Measurements from ENCODE around the gene TBC1D1.

TBC1D1 gene

DNA sequence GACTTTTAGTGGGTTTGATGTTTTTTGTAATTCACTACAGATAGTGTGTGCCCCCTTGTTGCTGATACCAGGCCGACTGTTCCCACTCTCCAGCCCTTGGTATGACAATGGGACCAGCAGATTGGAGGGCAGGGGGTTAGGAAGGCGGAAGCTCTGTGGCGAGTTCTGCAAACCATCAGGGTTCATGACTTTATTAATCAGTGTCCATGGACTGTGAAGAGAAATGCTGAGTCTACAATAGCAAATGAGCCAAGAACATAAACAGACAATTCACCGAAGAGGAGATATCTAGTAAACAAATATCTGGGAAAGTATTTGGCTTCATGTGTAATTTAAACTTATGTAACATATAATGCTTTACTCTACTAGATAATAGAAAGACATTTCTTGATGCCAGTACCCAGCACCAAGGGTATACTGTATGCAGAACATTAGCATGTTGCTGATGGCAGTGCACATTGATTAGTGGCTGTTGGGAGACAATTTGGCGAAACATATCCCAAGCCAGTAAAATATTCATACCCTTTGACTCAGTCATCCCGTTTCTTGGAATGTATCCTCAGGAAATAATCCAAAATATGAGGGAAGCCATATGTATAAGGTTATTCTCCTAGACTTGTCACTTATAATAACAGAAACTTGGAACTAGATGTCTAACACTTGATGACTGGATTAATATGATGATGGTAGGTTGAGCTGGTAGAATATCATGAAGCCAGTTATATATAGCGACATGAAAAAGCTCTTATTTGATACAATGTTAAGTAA lies 238.8 kb downstream of the TBC1D1 start:
- TF ChIP-seq, protein P1, sequence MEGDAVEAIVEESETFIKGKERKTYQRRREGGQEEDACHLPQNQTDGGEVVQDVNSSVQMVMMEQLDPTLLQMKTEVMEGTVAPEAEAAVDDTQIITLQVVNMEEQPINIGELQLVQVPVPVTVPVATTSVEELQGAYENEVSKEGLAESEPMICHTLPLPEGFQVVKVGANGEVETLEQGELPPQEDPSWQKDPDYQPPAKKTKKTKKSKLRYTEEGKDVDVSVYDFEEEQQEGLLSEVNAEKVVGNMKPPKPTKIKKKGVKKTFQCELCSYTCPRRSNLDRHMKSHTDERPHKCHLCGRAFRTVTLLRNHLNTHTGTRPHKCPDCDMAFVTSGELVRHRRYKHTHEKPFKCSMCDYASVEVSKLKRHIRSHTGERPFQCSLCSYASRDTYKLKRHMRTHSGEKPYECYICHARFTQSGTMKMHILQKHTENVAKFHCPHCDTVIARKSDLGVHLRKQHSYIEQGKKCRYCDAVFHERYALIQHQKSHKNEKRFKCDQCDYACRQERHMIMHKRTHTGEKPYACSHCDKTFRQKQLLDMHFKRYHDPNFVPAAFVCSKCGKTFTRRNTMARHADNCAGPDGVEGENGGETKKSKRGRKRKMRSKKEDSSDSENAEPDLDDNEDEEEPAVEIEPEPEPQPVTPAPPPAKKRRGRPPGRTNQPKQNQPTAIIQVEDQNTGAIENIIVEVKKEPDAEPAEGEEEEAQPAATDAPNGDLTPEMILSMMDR (IDR thresholded peaks at IDR 0.05; ENCODE audit: insufficient read depth, low read depth, low read length, missing control alignments), result no peak
- H3K4me3 ChIP-seq (ENCODE audit: low read length), result no peak overlapping the region
- no peak for DNase-seq (ENCODE audit: low read depth)

DNA sequence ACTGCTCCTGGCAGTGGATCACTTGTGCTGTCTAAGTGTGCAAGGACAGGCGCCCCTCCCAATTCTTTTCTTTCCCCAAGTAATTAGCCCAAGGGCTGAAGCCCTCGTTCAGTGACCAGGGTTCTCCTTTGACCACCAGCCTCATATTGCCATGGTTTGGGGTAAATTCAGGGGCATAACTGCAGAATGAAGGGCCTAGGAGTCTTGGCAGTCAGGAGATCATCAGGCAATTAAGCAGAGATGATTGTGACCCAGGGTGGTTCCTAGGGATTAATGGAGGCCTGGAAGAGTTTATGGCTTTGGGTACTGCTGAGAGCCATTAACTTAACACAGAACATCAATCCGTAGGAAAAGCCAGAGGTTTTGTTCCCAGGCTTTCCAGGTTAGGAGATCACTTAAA lies 240.0 kb downstream of the TBC1D1 start:
- no peak overlapping the region for H3K4me3 ChIP-seq (ENCODE audit: low read length)
- TF ChIP-seq, protein P1 (IDR thresholded peaks at IDR 0.05; ENCODE audit: insufficient read depth, low read depth, low read length, missing control alignments), result no peak
- DNase-seq (ENCODE audit: low read depth), result no peak

DNA sequence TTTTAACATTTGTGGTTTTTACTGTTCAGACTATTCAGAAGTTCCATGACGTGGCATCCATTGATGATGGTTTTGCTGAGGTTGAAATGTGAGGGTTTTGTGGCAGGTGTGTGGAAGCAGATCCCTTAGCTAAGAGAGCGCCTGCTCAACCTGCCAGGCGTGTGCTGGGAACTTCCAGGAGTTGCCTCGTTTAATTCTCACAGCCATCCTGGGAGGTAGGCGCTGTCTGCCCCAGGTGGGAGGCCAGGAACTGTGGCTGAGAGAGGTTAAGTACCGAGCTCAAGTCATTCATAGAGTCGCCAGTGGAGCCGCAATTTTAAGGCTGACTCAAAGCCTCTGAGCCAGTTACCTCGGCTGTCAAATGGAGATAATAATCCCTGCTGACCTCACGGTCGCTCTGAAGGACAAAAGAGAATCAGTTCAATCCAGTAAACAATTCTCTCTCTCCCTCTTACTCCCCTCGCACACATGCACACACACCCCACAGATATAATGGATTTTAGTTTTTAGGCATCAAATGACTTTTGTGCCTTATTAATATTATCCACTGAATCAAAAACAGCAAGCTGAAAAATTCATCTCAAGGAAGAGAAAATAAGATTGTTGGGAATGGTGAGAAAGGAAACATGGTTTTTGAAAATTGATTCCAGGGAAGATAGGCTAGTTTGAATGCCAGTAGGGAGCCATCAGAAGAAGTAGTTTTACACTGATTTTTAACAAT lies 240.6 kb downstream of the TBC1D1 start:
- no peak overlapping the region for H3K4me3 ChIP-seq (ENCODE audit: low read length)
- TF ChIP-seq, protein P1 (IDR thresholded peaks at IDR 0.05; ENCODE audit: insufficient read depth, low read depth, low read length, missing control alignments), result no peak
- DNase-seq (ENCODE audit: low read depth), result peak; percentile 31

DNA sequence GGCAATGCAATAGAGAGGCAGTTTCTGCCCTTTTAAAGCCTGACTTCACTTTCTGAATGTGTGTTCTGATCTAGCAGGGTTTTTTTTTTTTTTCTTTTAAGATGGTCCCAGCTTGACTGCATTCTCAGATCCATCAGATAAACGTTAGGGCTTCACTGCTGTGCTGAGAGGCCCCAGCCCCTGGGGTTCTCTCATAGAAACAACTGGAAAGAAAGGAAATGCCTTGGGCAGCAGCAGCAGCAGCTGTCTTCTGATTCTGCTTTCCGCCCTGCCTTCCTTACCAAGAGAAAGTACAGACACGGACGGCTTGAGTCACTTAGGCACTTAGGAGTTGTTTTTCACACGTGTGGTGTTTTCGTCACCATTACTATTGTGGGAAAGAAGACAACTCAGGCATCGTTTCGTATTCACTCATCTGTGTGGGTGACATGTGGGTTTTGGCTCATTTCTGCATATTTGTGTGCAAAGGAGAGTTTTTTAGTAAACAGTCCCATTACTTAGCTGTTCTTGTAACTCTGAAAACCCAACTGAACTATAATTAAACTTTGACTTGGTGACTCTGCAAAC lies 241.3 kb downstream of the TBC1D1 start:
- DNase-seq (ENCODE audit: low read depth), result peak; percentile 99
- TF ChIP-seq, protein P1 (IDR thresholded peaks at IDR 0.05; ENCODE audit: insufficient read depth, low read depth, low read length, missing control alignments), result no peak
- H3K4me3 ChIP-seq (ENCODE audit: low read length), result no peak overlapping the region

DNA sequence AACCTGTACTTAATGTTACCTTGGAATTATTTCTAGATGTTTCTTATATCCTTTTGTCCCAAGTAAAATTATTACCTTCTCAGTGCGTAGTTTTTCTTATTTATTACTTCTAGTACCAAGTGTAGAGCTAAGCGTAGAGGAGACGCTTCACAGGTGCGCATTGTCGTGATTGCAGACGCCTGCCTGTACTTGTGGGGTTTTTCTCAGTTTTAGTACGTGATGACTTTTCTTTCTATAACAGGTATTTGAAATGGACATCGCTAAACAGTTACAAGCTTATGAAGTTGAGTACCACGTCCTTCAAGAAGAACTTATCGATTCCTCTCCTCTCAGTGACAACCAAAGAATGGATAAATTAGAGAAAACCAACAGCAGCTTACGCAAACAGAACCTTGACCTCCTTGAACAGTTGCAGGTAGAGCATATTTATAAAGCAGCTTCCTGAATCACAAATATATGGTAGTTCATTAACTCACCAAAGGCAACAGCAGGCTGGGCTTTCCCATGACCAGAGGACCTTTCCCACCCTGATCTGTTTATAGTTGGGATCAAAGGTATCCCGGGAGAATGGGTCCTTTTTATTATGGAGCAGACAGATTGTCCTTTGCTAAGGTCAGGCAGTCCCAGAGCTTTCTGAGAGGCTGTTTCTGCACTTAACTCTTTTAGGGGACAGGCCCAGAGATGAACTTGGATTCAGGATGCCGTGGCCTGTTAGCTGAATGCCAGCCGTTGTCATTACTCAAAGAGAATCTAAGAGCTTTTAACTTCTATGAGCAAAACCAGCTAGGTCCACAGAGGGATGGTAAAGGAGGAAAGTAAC lies 242.2 kb downstream of the TBC1D1 start:
- TF ChIP-seq, protein P1 (IDR thresholded peaks at IDR 0.05; ENCODE audit: insufficient read depth, low read depth, low read length, missing control alignments), result no peak
- no peak overlapping the region for H3K4me3 ChIP-seq (ENCODE audit: low read length)
- no peak for DNase-seq (ENCODE audit: low read depth)

DNA sequence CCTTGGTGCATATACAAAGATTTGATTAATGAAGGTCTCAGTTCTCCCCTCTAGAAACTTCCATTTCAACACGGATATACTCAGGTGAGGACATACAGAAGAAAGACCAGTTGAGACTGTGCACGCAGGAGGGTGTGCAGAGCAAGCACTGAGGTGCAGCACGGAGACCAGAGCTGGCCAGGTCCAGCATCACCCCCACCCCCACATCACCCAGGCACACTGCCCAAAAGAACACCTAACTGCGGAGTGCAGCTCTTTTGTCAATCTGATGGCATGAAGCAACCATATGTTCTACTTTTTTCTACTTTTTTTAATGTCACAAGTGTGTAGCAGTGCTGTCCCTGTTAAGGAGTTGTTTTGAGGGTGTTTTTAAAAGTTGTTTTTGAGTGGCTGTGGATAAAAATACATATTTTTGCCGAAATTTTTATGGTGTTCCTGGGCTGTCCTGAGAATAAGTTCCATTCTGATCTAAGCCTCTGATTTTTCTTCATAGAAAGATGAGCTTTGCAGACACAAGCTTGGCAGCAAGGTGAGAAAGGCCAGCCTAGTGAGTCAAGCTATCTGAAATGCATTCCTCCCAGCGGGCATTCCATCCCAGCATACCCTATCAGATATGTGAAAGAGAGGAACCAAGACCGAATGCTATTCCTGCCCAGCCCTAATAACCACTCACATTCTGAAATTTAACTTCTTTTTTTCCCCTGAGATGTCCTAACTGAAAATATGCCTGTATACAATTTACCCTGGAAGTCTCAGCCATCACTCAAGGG lies 243.0 kb downstream of the TBC1D1 start:
- no peak for DNase-seq (ENCODE audit: low read depth)
- TF ChIP-seq, protein P1 (IDR thresholded peaks at IDR 0.05; ENCODE audit: insufficient read depth, low read depth, low read length, missing control alignments), result no peak
- H3K4me3 ChIP-seq (ENCODE audit: low read length), result no peak overlapping the region
